K562 (cell line): ENCODE results near the gene AKAP13. TPM values are rescaled to one million over a fixed set of nuclear protein-coding genes. Genes with fewer than 3 reads are reported as not detected.

Experiments used
- ATAC-seq: fragments of 200-7000 bp; cut with Tn5 transposase; 3 replicates; pipeline ENCODE4 v1.9.1; 2020; ENCODE audit warnings: moderate library complexity
- BruUV-seq: library from RNA; stranded (reverse); fragments of 400-500 nt; replicated peaks from 2 replicates; lab custom pipeline; 2021; lab: Mats Ljungman, UMichigan
- CTCF ChIA-PET: fragments of 300-600 bp; formaldehyde crosslinking; extraction: SDS; loops from one replicate; lab custom pipeline; 2021; ENCODE audit warnings: low intra/inter-chr PET ratio; lab: Yijun Ruan, JAX
- POLR2A ChIA-PET: fragments of 300-600, 350-650 bp; sonication (Branson Sonifier 250); formaldehyde crosslinking; extraction: SDS; loops from one replicate; lab custom pipeline; 2021; ENCODE audit warnings: antibody characterized with exemption, inconsistent platforms; lab: Yijun Ruan, JAX
- DNase-seq, 4 experiments: peaks; one replicate each; pipeline versions ENCODE4 v3.0.0 to v3.0.0-alpha.2; 2011 to 2018; ENCODE audit warnings: low spot score in 3 of 4, mixed read lengths in 3 of 4; ENCODE audit errors: extremely low read depth in 1 of 4
- FAIRE-seq: peaks from 2 replicates; lab custom pipeline; 2011; peaks lifted over from hg19 to GRCh38; lab: Jason Lieb, UNC
- H2AFZ ChIP-seq: 2 replicates; pipeline ENCODE4 v1.6.0; 2011; ENCODE audit warnings: low read depth, low read length, control low read depth, inconsistent platforms
- H3K27ac ChIP-seq: fragments of 200-600 bp; 3 replicates; pipeline ENCODE4 v1.8.0; 2011; ENCODE audit warnings: low read depth, mild to moderate bottlenecking, control low read depth, inconsistent platforms, low read length, moderate library complexity, mixed read lengths; ENCODE audit errors: extremely low read depth
- H3K27me3 ChIP-seq, 2 experiments: fragments of 300-600 bp in 1 of 2; 2 replicates in 1 of 2; 3 replicates in 1 of 2; pipeline versions ENCODE4 v1.6.0 to v1.8.0; 2011; ENCODE audit warnings: inconsistent platforms in 2 of 2, low read length in 2 of 2, mild to moderate bottlenecking in 1 of 2, mixed read lengths in 1 of 2, moderate library complexity in 1 of 2; ENCODE audit not compliant: control insufficient read depth in 2 of 2, insufficient read depth in 2 of 2
- H3K36me3 ChIP-seq: fragments of 300-600 bp; 3 replicates; pipeline ENCODE4 v1.8.0; 2011; ENCODE audit warnings: mild to moderate bottlenecking, low read length, inconsistent platforms; ENCODE audit not compliant: control insufficient read depth, insufficient read depth
- H3K4me1 ChIP-seq, 2 experiments: fragments of 200-600 bp in 1 of 2; replicated peaks in 1 of 2; 2 replicates in 1 of 2; 3 replicates in 1 of 2; pipeline versions ENCODE4 v1.5.1 to v1.8.0; 2011; ENCODE audit warnings: inconsistent platforms in 2 of 2, low read length in 2 of 2, mild to moderate bottlenecking in 1 of 2, mixed read lengths in 1 of 2, moderate library complexity in 1 of 2; ENCODE audit not compliant: control insufficient read depth in 2 of 2, insufficient read depth in 2 of 2
- H3K4me2 ChIP-seq: 2 replicates; pipeline ENCODE4 v1.6.1; 2011; ENCODE audit warnings: low read length, control low read depth, inconsistent platforms, mixed read lengths; ENCODE audit not compliant: insufficient read depth
- H3K4me3 ChIP-seq: fragments of 200-600 bp; sonication (generic), shearing (Covaris generic); 2 replicates; pipeline ENCODE4 v1.5.1; 2016; ENCODE audit warnings: control low read depth, inconsistent platforms
- H3K79me2 ChIP-seq: fragments of 200-600 bp; 3 replicates; pipeline ENCODE4 v1.8.0; 2011; ENCODE audit warnings: low read length, inconsistent platforms; ENCODE audit not compliant: control insufficient read depth, insufficient read depth
- H3K9ac ChIP-seq, 2 experiments: 2 replicates each; pipeline versions ENCODE4 v1.6.0 to v1.6.1; 2011; ENCODE audit warnings: low read depth in 2 of 2, low read length in 2 of 2, control low read depth in 1 of 2, inconsistent platforms in 1 of 2, mild to moderate bottlenecking in 1 of 2, mixed read lengths in 1 of 2; ENCODE audit not compliant: insufficient read depth in 1 of 2
- H3K9me1 ChIP-seq: one replicate; pipeline ENCODE4 v1.6.0; 2011; ENCODE audit warnings: inconsistent platforms, mild to moderate bottlenecking, low read length, moderate library complexity; ENCODE audit not compliant: control insufficient read depth, insufficient read depth
- H3K9me3 ChIP-seq: replicated peaks from 2 replicates; pipeline ENCODE4 v1.5.1; 2011; ENCODE audit warnings: low read depth, low read length, inconsistent platforms; ENCODE audit not compliant: control insufficient read depth, insufficient read depth
- H4K20me1 ChIP-seq: replicated peaks from 2 replicates; pipeline ENCODE4 v1.6.1; 2011; ENCODE audit warnings: low read length, inconsistent platforms, mixed read lengths; ENCODE audit not compliant: control insufficient read depth, insufficient read depth
- EWSR1 ChIP-seq: fragments of 450-650 bp; IDR thresholded peaks from 2 replicates; pipeline ENCODE4 v1.6.1; 2018; ENCODE audit warnings: borderline replicate concordance, mild to moderate bottlenecking, low read depth, moderate library complexity; ENCODE audit not compliant: partially characterized antibody
- GABPB2 ChIP-seq: fragments of 250-450 bp; sonication (Bioruptor Pico); conservative IDR thresholded peaks from 2 replicates; pipeline ENCODE4 v1.5.1; 2021; ENCODE audit warnings: mild to moderate bottlenecking
- HDAC1 ChIP-seq, 2 experiments: fragments of 450-650 bp; IDR thresholded peaks; 2 replicates each; pipeline ENCODE4 v1.6.1; 2016 to 2017; ENCODE audit warnings: inconsistent platforms in 1 of 2, mild to moderate bottlenecking in 1 of 2, moderate library complexity in 1 of 2
- HEY1 ChIP-seq: fragments of 250-450 bp; sonication (Bioruptor Pico); IDR thresholded peaks from 2 replicates; pipeline ENCODE4 v1.5.0; 2020; ENCODE audit warnings: mild to moderate bottlenecking, moderate library complexity, borderline replicate concordance
- HOXB6 ChIP-seq: fragments of 250-450 bp; sonication (Bioruptor Pico); IDR thresholded peaks from 2 replicates; pipeline ENCODE4 v1.5.1; 2022; ENCODE audit warnings: mild to moderate bottlenecking, borderline replicate concordance
- LCOR ChIP-seq: sonication (generic); formaldehyde crosslinking; IDR thresholded peaks from 2 replicates; pipeline ENCODE4 v1.8.0; 2022; ENCODE audit warnings: mild to moderate bottlenecking, missing genetic modification reagents
- ZNF384 ChIP-seq: IDR thresholded peaks from 2 replicates; pipeline ENCODE4 v1.6.1; 2012; ENCODE audit warnings: low read depth, low read length, improper control_type of control experiment
- ZNF408 ChIP-seq: fragments of 250-450 bp; sonication (Bioruptor Pico); IDR thresholded peaks from 2 replicates; pipeline ENCODE4 v1.4.0; 2020; ENCODE audit warnings: low read depth, mild to moderate bottlenecking, moderate library complexity
- WGBS: fragments of 100-300 bp; shearing (Covaris generic); methylation state at CpG from one replicate; pipeline ENCODE4 v1.1.6; 2016; ENCODE audit warnings: low coverage, mixed read lengths; ENCODE audit not compliant: insufficient coverage; ENCODE audit errors: missing lambda C conversion rate; 5-methylcytosine and 5-hydroxymethylcytosine counted together
- in situ Hi-C: fragments of 300-500 bp; cut with MboI; formaldehyde crosslinking; loops from 4 replicates; pipeline ENCODE4 v1.15.0; 2018; ENCODE audit warnings: inconsistent platforms, mixed read lengths
- intact Hi-C: fragments of 100-400 bp; cut with micrococcal nuclease; formaldehyde crosslinking; loops from 2 replicates; pipeline ENCODE4 v1.14.2; 2022
- polyA plus RNA-seq, 8 experiments: library from polyadenylated mRNA; depleted of rRNA in 4 of 8; stranded (reverse) in 5 of 8; unstranded in 3 of 8; fragments of >200 nt; fragmentation: Nextera tagmentation in 2 of 8; fragmentation: Illumina TruSeq in 1 of 8; extraction: Ambion mirVana in 2 of 8; extraction: Trizol in 1 of 8; gene quantifications; 2 replicates each; pipeline versions ENCODE4 v1.2.1 to v1.2.3, GENCODE V29; 2011 to 2014; ENCODE audit warnings: inconsistent platforms in 1 of 8, missing spikeins in 1 of 8
- total RNA-seq, 7 experiments: library from RNA; depleted of rRNA in 6 of 7; stranded (reverse); fragments of >200 nt in 6 of 7; fragmentation: Illumina TruSeq in 2 of 7; extraction: Trizol in 2 of 7; gene quantifications; 2 replicates each; pipeline versions ENCODE4 v1.2.1 to v1.2.3, GENCODE V29; 2011 to 2021; ENCODE audit warnings: low replicate concordance in 1 of 7
- TF ChIP-seq, protein P1 (sequence below): fragments of 450-650 bp; IDR thresholded peaks from 2 replicates; pipeline ENCODE4 v1.6.1; 2017; ENCODE audit warnings: antibody characterized with exemption
- TF ChIP-seq, protein P2 (sequence below): sonication (generic); formaldehyde crosslinking; IDR thresholded peaks from 2 replicates; pipeline ENCODE4 v1.8.0; 2022; ENCODE audit warnings: mild to moderate bottlenecking, missing genetic modification reagents

AKAP13 gene
- total and polyA plus RNA-seq, 9 of the 15 experiments (the other 6 are each of a cell fraction or from before 2014, with no cell fraction given), result 0.03 to 1.7 (median 0.42) TPM

DNA sequence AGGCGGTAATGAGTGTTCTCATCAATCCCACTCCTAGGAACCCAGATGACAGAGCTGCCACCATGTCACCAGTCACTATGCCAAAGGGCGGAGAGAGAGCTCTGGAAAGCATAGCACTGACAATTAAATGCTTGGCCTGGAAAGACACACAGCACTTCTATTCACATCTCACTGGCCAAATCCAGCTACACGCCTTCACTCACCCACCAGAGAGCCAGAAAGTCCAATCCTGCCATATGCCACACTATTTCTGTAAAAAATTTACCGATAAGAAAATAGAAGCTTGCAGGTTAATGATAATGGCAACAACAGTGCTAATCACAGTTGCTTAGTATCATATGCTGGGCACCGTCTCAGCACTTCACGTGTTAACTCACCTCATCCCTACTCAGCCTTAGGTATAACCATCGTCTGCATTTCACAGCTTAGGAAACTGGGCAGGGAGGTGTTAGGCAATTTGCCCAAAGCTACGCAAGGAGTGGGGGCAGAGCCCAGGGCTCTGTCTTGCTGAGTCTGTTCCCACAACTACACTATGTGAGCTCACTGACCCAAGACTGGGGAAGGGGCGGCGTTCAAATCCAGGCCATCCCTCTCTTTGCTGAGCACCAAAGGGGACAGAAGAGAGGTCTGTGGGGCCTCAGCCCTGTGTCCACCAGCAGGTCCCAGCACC, 397.8 kb downstream of the AKAP13 start:
- Histone ChIP-seq H2AFZ (no peak overlapping the region), H3K4me2 (no peak overlapping the region), H3K27ac (no peak overlapping the region), H4K20me1 (0 out of 2 replicates have a peak, but pooled peaks cover 8% of the 10 kb centered on the region), H3K4me1 (no peaks in the 10 kb centered on the region), H3K9ac (no peak overlapping the region), H3K27me3 (peaks cover 19 to 51% of the 10 kb centered on the region in 2 experiments; a peak in 4 of 5 replicates), H3K4me3 (no peak overlapping the region), H3K9me1 (no peaks in the 10 kb centered on the region), H3K36me3 (no peaks in the 10 kb centered on the region), H3K79me2 (no peaks in the 10 kb centered on the region), H3K9me3 (no peaks in the 10 kb centered on the region)
- TF ChIP-seq, protein P1, sequence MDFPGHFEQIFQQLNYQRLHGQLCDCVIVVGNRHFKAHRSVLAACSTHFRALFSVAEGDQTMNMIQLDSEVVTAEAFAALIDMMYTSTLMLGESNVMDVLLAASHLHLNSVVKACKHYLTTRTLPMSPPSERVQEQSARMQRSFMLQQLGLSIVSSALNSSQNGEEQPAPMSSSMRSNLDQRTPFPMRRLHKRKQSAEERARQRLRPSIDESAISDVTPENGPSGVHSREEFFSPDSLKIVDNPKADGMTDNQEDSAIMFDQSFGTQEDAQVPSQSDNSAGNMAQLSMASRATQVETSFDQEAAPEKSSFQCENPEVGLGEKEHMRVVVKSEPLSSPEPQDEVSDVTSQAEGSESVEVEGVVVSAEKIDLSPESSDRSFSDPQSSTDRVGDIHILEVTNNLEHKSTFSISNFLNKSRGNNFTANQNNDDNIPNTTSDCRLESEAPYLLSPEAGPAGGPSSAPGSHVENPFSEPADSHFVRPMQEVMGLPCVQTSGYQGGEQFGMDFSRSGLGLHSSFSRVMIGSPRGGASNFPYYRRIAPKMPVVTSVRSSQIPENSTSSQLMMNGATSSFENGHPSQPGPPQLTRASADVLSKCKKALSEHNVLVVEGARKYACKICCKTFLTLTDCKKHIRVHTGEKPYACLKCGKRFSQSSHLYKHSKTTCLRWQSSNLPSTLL, result no peak
- TF ChIP-seq LCOR (CRISPR knock-in tag), result no peak
- TF ChIP-seq ZNF384, result no peak
- TF ChIP-seq HEY1 (CRISPR knock-in tag), result no peak
- no peak for TF ChIP-seq HDAC1 (IDR thresholded peaks at IDR 0.05)
- TF ChIP-seq, protein P2, sequence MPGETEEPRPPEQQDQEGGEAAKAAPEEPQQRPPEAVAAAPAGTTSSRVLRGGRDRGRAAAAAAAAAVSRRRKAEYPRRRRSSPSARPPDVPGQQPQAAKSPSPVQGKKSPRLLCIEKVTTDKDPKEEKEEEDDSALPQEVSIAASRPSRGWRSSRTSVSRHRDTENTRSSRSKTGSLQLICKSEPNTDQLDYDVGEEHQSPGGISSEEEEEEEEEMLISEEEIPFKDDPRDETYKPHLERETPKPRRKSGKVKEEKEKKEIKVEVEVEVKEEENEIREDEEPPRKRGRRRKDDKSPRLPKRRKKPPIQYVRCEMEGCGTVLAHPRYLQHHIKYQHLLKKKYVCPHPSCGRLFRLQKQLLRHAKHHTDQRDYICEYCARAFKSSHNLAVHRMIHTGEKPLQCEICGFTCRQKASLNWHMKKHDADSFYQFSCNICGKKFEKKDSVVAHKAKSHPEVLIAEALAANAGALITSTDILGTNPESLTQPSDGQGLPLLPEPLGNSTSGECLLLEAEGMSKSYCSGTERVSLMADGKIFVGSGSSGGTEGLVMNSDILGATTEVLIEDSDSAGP, result no peak
- TF ChIP-seq ZNF408 (CRISPR knock-in tag), result no peak
- TF ChIP-seq HOXB6 (CRISPR knock-in tag), result no peak
- no peak for TF ChIP-seq EWSR1
- no peak for TF ChIP-seq GABPB2 (CRISPR knock-in tag)
- CTCF ChIA-PET, result no interaction called here
- intact Hi-C loops (no loop called here), in situ Hi-C loops (no loop called here)
- FAIRE-seq, result no peak
- no peak for ATAC-seq
- WGBS, result under 1% methylated on average over 10 of the region's 10 CpGs
- no TSS peak for BruUV-seq
- POLR2A ChIA-PET, result interaction anchor here (0.6 to 1.7 kb wide), 6 partner anchors 9 to 62 kb away, joined by 3 to 7 read pairs (median 4); no protein-coding TSS in a partner anchor
- DNase-seq, result no peak
